H1 (cell line): ENCODE data around the gene GSTT4. TPM values are rescaled to one million over a fixed set of nuclear protein-coding genes. Genes with fewer than 3 reads are reported as not detected.

ENCODE experiments used
- CTCF ChIA-PET: fragments of 300-600 bp; sonication (Branson Sonifier 250); formaldehyde crosslinking; loops from one replicate; lab custom pipeline; 2021; ENCODE audit not compliant: partially characterized antibody; lab: Charles Lee
- POLR2A ChIA-PET: fragments of 300-600 bp; sonication (Branson Sonifier 250); formaldehyde crosslinking; loops from one replicate; lab custom pipeline; 2021; ENCODE audit warnings: inconsistent platforms; ENCODE audit not compliant: partially characterized antibody; lab: Charles Lee
- DNase-seq, 2 experiments: peaks; one replicate each; pipeline versions ENCODE4 v3.0.0 to v3.0.0-alpha.2; 2010 to 2022; ENCODE audit warnings: low spot score in 2 of 2, low read depth in 1 of 2, mixed read lengths in 1 of 2
- FAIRE-seq: peaks from 2 replicates; lab custom pipeline; 2011; peaks lifted over from hg19 to GRCh38; lab: Jason Lieb, UNC
- H2AFZ ChIP-seq: 2 replicates; pipeline ENCODE4 v1.8.1; 2012; ENCODE audit warnings: low read length, inconsistent platforms
- H2AK5ac ChIP-seq: 2 replicates; pipeline ENCODE4 v1.6.1; 2013; ENCODE audit warnings: low read depth, low read length
- H2BK120ac ChIP-seq: replicated peaks from 2 replicates; pipeline ENCODE3; 2013; ENCODE audit warnings: low read depth, low read length, inconsistent platforms
- H2BK12ac ChIP-seq: 2 replicates; pipeline ENCODE4 v1.6.1; 2013; ENCODE audit warnings: low read depth, low read length
- H2BK15ac ChIP-seq: 2 replicates; pipeline ENCODE4 v1.6.1; 2013; ENCODE audit warnings: low read length
- H2BK20ac ChIP-seq: 2 replicates; pipeline ENCODE4 v1.6.1; 2013; ENCODE audit warnings: low read length
- H2BK5ac ChIP-seq: 2 replicates; pipeline ENCODE4 v1.6.1; 2013; ENCODE audit warnings: low read depth, low read length
- H3K14ac ChIP-seq: 2 replicates; pipeline ENCODE4 v1.6.1; 2013; ENCODE audit warnings: inconsistent platforms; ENCODE audit not compliant: insufficient read length
- H3K18ac ChIP-seq: 2 replicates; pipeline ENCODE4 v1.6.1; 2013; ENCODE audit warnings: low read length; ENCODE audit errors: extremely low read depth
- H3K23ac ChIP-seq: 2 replicates; pipeline ENCODE4 v1.6.1; 2013; ENCODE audit warnings: inconsistent platforms; ENCODE audit not compliant: insufficient read length
- H3K23me2 ChIP-seq: 2 replicates; pipeline ENCODE4 v1.6.1; 2013; ENCODE audit warnings: low read depth, low read length
- H3K27ac ChIP-seq: 2 replicates; pipeline ENCODE4 v1.6.1; 2011; ENCODE audit warnings: low read depth, low read length, inconsistent platforms
- H3K27me3 ChIP-seq, 4 experiments: replicated peaks in 1 of 4; 1 replicate in 1 of 4; 2 replicates in 3 of 4; pipeline versions ENCODE4 v1.6.1 to v1.8.1; 2011 to 2013; ENCODE audit warnings: low read length in 3 of 4, mild to moderate bottlenecking in 3 of 4, inconsistent platforms in 2 of 4, mixed read lengths in 2 of 4, moderate library complexity in 1 of 4; ENCODE audit not compliant: control insufficient read depth in 3 of 4, insufficient read depth in 3 of 4; ENCODE audit errors: extremely low read depth in 1 of 4
- H3K36me3 ChIP-seq, 4 experiments: 2 replicates each; pipeline versions ENCODE4 v1.6.1 to v1.8.1; 2011 to 2013; ENCODE audit warnings: mild to moderate bottlenecking in 4 of 4, low read length in 3 of 4, moderate library complexity in 2 of 4, control low read depth in 1 of 4, inconsistent platforms in 1 of 4; ENCODE audit not compliant: insufficient read depth in 4 of 4, control insufficient read depth in 2 of 4
- H3K4ac ChIP-seq: replicated peaks from 2 replicates; pipeline ENCODE3; 2013; ENCODE audit warnings: low read length, low read depth, mixed read lengths, inconsistent platforms; ENCODE audit not compliant: insufficient read length
- H3K4me1 ChIP-seq, 4 experiments: replicated peaks in 1 of 4; 1 replicate in 1 of 4; 2 replicates in 3 of 4; pipeline versions ENCODE4 v1.6.1 to v1.8.1; 2011 to 2013; ENCODE audit warnings: low read length in 3 of 4, inconsistent platforms in 2 of 4, mixed read lengths in 1 of 4; ENCODE audit not compliant: insufficient read depth in 4 of 4, control insufficient read depth in 3 of 4
- H3K4me2 ChIP-seq, 2 experiments: 2 replicates each; pipeline versions ENCODE4 v1.6.1 to v1.8.1; 2011 to 2013; ENCODE audit warnings: low read depth in 2 of 2, low read length in 2 of 2, control low read depth in 1 of 2, inconsistent platforms in 1 of 2, mild to moderate bottlenecking in 1 of 2; ENCODE audit not compliant: insufficient read depth in 1 of 2
- H3K4me3 ChIP-seq, 4 experiments: fragments of 200-600, 300-600 bp in 1 of 4; sonication (generic), shearing (Covaris generic), sonication (Bioruptor Twin) in 1 of 4; 2 replicates each; pipeline versions ENCODE4 v1.5.1 to v1.8.1; 2011 to 2016; ENCODE audit warnings: low read length in 4 of 4, low read depth in 3 of 4, control low read depth in 2 of 4, inconsistent platforms in 2 of 4, mild to moderate bottlenecking in 2 of 4, mixed read lengths in 1 of 4, moderate library complexity in 1 of 4; ENCODE audit not compliant: insufficient read depth in 2 of 4; ENCODE audit errors: extremely low read depth in 1 of 4
- H3K56ac ChIP-seq: replicated peaks from 2 replicates; pipeline ENCODE3; 2013; ENCODE audit warnings: low read depth, mild to moderate bottlenecking, mixed read lengths, low read length, inconsistent platforms; ENCODE audit not compliant: insufficient read length
- H3K79me1 ChIP-seq: 2 replicates; pipeline ENCODE4 v1.6.1; 2013; ENCODE audit warnings: low read depth, low read length, control low read depth
- H3K79me2 ChIP-seq, 2 experiments: 2 replicates each; pipeline versions ENCODE4 v1.6.1 to v1.8.1; 2012 to 2013; ENCODE audit warnings: low read length in 2 of 2, mild to moderate bottlenecking in 2 of 2, inconsistent platforms in 1 of 2; ENCODE audit not compliant: insufficient read depth in 2 of 2, control insufficient read depth in 1 of 2
- H3K9ac ChIP-seq, 4 experiments: replicated peaks in 1 of 4; 1 replicate in 1 of 4; 2 replicates in 3 of 4; pipeline versions ENCODE4 v1.6.1 to v1.8.1; 2011 to 2013; ENCODE audit warnings: low read depth in 3 of 4, low read length in 3 of 4, control low read depth in 2 of 4, mild to moderate bottlenecking in 2 of 4, moderate library complexity in 2 of 4, inconsistent platforms in 1 of 4; ENCODE audit errors: extremely low read depth in 1 of 4
- H3K9me3 ChIP-seq, 2 experiments: 2 replicates each; pipeline versions ENCODE4 v1.6.1 to v1.8.1; 2012 to 2013; ENCODE audit warnings: mild to moderate bottlenecking in 2 of 2, moderate library complexity in 2 of 2, control low read depth in 1 of 2, inconsistent platforms in 1 of 2, low read depth in 1 of 2, low read length in 1 of 2, mixed read lengths in 1 of 2; ENCODE audit not compliant: insufficient read depth in 2 of 2
- H4K20me1 ChIP-seq, 2 experiments: replicated peaks in 1 of 2; 2 replicates each; pipeline versions ENCODE3 to v1.8.1; 2011 to 2013; ENCODE audit warnings: inconsistent platforms in 2 of 2, low read length in 2 of 2, mild to moderate bottlenecking in 1 of 2; ENCODE audit not compliant: insufficient read depth in 2 of 2, control insufficient read depth in 1 of 2
- H4K5ac ChIP-seq: 2 replicates; pipeline ENCODE4 v1.6.1; 2013; ENCODE audit warnings: low read length, low read depth, mixed read lengths, inconsistent platforms; ENCODE audit not compliant: insufficient read length
- H4K8ac ChIP-seq: 2 replicates; pipeline ENCODE4 v1.8.0; 2013; ENCODE audit warnings: mild to moderate bottlenecking, moderate library complexity, low read length, inconsistent platforms; ENCODE audit not compliant: insufficient read depth; ENCODE audit errors: extremely low read depth
- H4K91ac ChIP-seq: replicated peaks from 2 replicates; pipeline ENCODE3; 2013; ENCODE audit warnings: low read length, mixed read lengths, inconsistent platforms; ENCODE audit not compliant: insufficient read length
- BRCA1 ChIP-seq: IDR thresholded peaks from 2 replicates; pipeline ENCODE4 v1.6.1; 2012; ENCODE audit warnings: low read depth, low read length, improper control_type of control experiment
- EZH2 ChIP-seq: fragments of 200-600 bp; sonication (generic); IDR thresholded peaks from 2 replicates; pipeline ENCODE4 v1.7.1; 2012; ENCODE audit warnings: low read depth, mild to moderate bottlenecking, moderate library complexity, low read length, inconsistent platforms; ENCODE audit not compliant: severe bottlenecking
- HDAC6 ChIP-seq: IDR thresholded peaks from one replicate; pipeline ENCODE4 v1.7.1; 2012; ENCODE audit warnings: low read depth, mild to moderate bottlenecking, inconsistent platforms, low read length, moderate library complexity
- NANOG ChIP-seq: IDR thresholded peaks from 2 replicates; pipeline ENCODE4 v1.6.1; 2011; ENCODE audit warnings: low read length, low read depth, mild to moderate bottlenecking, inconsistent platforms; ENCODE audit not compliant: insufficient read depth, poor library complexity, severe bottlenecking
- PHF8 ChIP-seq: fragments of 200-600 bp; sonication (generic); conservative IDR thresholded peaks from 2 replicates; pipeline ENCODE4 v1.7.1; 2012; ENCODE audit warnings: low read depth, mild to moderate bottlenecking, inconsistent platforms, low read length, moderate library complexity
- RBBP5 ChIP-seq: IDR thresholded peaks from 2 replicates; pipeline ENCODE4 v1.7.1; 2012; ENCODE audit warnings: low read depth, mild to moderate bottlenecking, inconsistent platforms, low read length, moderate library complexity, borderline replicate concordance
- SAP30 ChIP-seq: fragments of 300-600 bp; sonication (generic); IDR thresholded peaks from 2 replicates; pipeline ENCODE4 v1.7.1; 2012; ENCODE audit warnings: low read length, moderate library complexity, mild to moderate bottlenecking, inconsistent platforms; ENCODE audit not compliant: insufficient read depth, insufficient replicate concordance
- SP1 ChIP-seq: IDR thresholded peaks from 2 replicates; pipeline ENCODE4 v1.6.1; 2011; ENCODE audit warnings: low read depth, low read length
- SP2 ChIP-seq: IDR thresholded peaks from 2 replicates; pipeline ENCODE4 v1.6.1; 2012; ENCODE audit warnings: mild to moderate bottlenecking, low read length, inconsistent platforms
- TAF7 ChIP-seq: optimal IDR thresholded peaks from 2 replicates; pipeline ENCODE3; 2011; ENCODE audit warnings: low read depth, mild to moderate bottlenecking, inconsistent platforms, low read length, moderate library complexity, borderline replicate concordance
- ZNF274 ChIP-seq: IDR thresholded peaks from 2 replicates; pipeline ENCODE4 v1.7.0; 2012; ENCODE audit warnings: low read length, borderline replicate concordance; ENCODE audit errors: extremely low read depth
- whole genome bisulfite sequencing, 2 experiments: shearing (Covaris generic) in 1 of 2; methylation state at CpG; one replicate each; pipeline versions ENCODE4 v1.1.6 to v1.1.7; 2013 to 2015; ENCODE audit warnings: low lambda C conversion rate in 2 of 2, mixed read lengths in 2 of 2, inconsistent platforms in 1 of 2, low coverage in 1 of 2, missing lambda C conversion rate in 1 of 2; ENCODE audit not compliant: insufficient replicate concordance in 2 of 2, insufficient coverage in 1 of 2, insufficient read length in 1 of 2; ENCODE audit errors: extremely low coverage in 1 of 2, missing lambda C conversion rate in 1 of 2; 5-methylcytosine and 5-hydroxymethylcytosine counted together
- polyA plus RNA-seq, 7 experiments: library from polyadenylated mRNA; depleted of rRNA in 3 of 7; stranded (reverse) in 5 of 7; unstranded in 2 of 7; fragments of >200 nt in 5 of 7; fragments of 200-250 nt in 2 of 7; gene quantifications; 1 replicate in 5 of 7; 2 replicates in 1 of 7; 4 replicates in 1 of 7; pipeline versions ENCODE4 v1.2.1 to v1.2.3, GENCODE V29; 2011 to 2013; ENCODE audit warnings: missing spikeins in 2 of 7, mixed read lengths in 2 of 7
- total RNA-seq: library from RNA; stranded (reverse); fragmentation: NEBNext Ultra II Directional; extraction: Animal tissue kit (Norgen Biotek cat#: 25700); gene quantifications from 2 replicates; pipeline ENCODE4 v1.2.1, GENCODE V29; 2021

The GSTT4 gene
- total and polyA plus RNA-seq, 2 of the 8 experiments (the other 6 are each of a cell fraction or from before 2014, with no cell fraction given) = 0.14 TPM; not detected in 1

DNA sequence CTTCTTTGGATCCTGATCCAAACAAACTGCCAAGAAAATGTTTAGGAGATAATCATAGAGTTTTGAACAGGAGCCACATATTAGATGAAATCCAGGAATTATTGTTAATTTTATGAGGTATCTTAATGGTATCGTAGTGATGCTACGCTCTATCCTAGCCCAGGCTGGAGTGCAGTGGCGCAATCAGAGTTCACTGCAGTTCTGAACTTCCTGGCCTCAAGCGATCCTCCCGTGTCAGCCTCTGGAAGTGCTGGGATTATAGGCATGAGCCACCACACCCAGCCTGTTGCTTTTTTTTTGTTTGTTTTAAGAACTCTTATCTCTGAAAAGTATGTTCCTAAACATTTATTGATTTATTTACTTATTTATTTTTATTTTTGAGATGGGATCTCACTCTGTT, 2.4 kb downstream of the GSTT4 start:
- Histone ChIP-seq H4K91ac (no peak overlapping the region), H4K5ac (no peak overlapping the region)

More for the DNA sequence above, 2.4 kb downstream of the GSTT4 start:
- CTCF ChIA-PET = interaction anchor here (0.6 to 0.7 kb wide), 2 partner anchors 51 to 59 kb away, joined by 3 read pairs; no protein-coding TSS in a partner anchor
- no peak overlapping the region for H3K4me2 ChIP-seq
- no peak overlapping the region for H2BK12ac ChIP-seq
- H3K9ac ChIP-seq = no peak overlapping the region
- no peak overlapping the region for H2AK5ac ChIP-seq
- H3K23ac ChIP-seq = no peak overlapping the region
- H2BK5ac ChIP-seq = no peak overlapping the region
- no peak overlapping the region for H3K14ac ChIP-seq
- H3K4me3 ChIP-seq = no peak overlapping the region
- 90% methylated on average over 5 of the region's 5 CpGs; no CpG with 5 or more reads in 1 of the 2 experiments for WGBS, 2 experiments
- no peak overlapping the region for H3K4ac ChIP-seq
- peaks cover 0 to 3% (median 0%) of the 10 kb centered on the region in 4 experiments; a peak in 3 of 7 replicates for H3K27me3 ChIP-seq
- H3K27ac ChIP-seq = no peak overlapping the region
- no peak overlapping the region for H3K56ac ChIP-seq
- no peaks in the 10 kb centered on the region for H3K36me3 ChIP-seq
- no peak overlapping the region for H2BK120ac ChIP-seq
- no peaks in the 10 kb centered on the region; a peak in 1 of 4 replicates for H3K9me3 ChIP-seq
- H3K79me1 ChIP-seq = no peaks in the 10 kb centered on the region
- no peak overlapping the region for H3K18ac ChIP-seq
- no peak overlapping the region for H2BK15ac ChIP-seq
- H3K79me2 ChIP-seq = no peaks in the 10 kb centered on the region
- TF ChIP-seq RBBP5 (no peak), SAP30 (no peak), PHF8 (no peak), ZNF274 (no peak), SP2 (no peak), SP1 (no peak), TAF7 (no peak), NANOG (no peak), HDAC6 (no peak), BRCA1 (no peak), EZH2 (no peak)
- TF ChIP-seq, all 59 proteins: peak for 0
- no peak for DNase-seq
- H4K20me1 ChIP-seq = no peaks in the 10 kb centered on the region
- no peak overlapping the region for H4K8ac ChIP-seq
- POLR2A ChIA-PET = no interaction called here
- no peak overlapping the region for H2AFZ ChIP-seq
- peaks cover 0 to 3% (median 0%) of the 10 kb centered on the region in 4 experiments; a peak in 3 of 7 replicates for H3K4me1 ChIP-seq
- H3K23me2 ChIP-seq = no peaks in the 10 kb centered on the region
- no peak for FAIRE-seq
- no peak overlapping the region for H2BK20ac ChIP-seq
